Measurements from ENCODE around the gene OLFML1. TPM values are rescaled to one million over a fixed set of nuclear protein-coding genes. Genes with fewer than 3 reads are reported as not detected.

The OLFML1 gene
- total RNA-seq, 1 donor from 2014 or later = not detected

- H3K4me1 Mint-ChIP-seq (ENCODE audit: low read depth, unreplicated experiment) = no peaks in the 10 kb centered on the region
- no peak overlapping the region for H3K4me3 Mint-ChIP-seq (ENCODE audit: unreplicated experiment)
- no peak overlapping the region for H3K27ac Mint-ChIP-seq (ENCODE audit: unreplicated experiment)
- H3K27me3 Mint-ChIP-seq (ENCODE audit: unreplicated experiment) = no peaks in the 10 kb centered on the region
- H3K9me3 Mint-ChIP-seq (ENCODE audit: unreplicated experiment) = no peaks in the 10 kb centered on the region
- H3K36me3 Mint-ChIP-seq (ENCODE audit: unreplicated experiment) = no peaks in the 10 kb centered on the region
- no peak for DNase-seq
- TF ChIP-seq CTCF (IDR thresholded peaks at IDR 0.05; ENCODE audit: partially characterized antibody, unreplicated experiment) = no peak
Measured at GRCh38 chr11:7559398-7560283, 74.3 kb downstream of the OLFML1 start.

Other genes with a start within 250 kb of the OLFML1 start
- 3.7 TPM for gene SYT9, start 233.6 kb upstream of the OLFML1 start, total RNA-seq (ENCODE audit: unreplicated experiment)
- gene PPFIBP2, start 28.5 kb downstream of the OLFML1 start, total RNA-seq (ENCODE audit: unreplicated experiment) = 1.5 TPM
- 2.6 TPM for gene CYB5R2, start 188.0 kb downstream of the OLFML1 start, total RNA-seq (ENCODE audit: unreplicated experiment)
- gene OVCH2, start 221.0 kb downstream of the OLFML1 start, total RNA-seq (ENCODE audit: unreplicated experiment) = not detected

Measured in glutamatergic neuron (in vitro differentiated cells).